K562 (cell line): Measurements from ENCODE around the gene KPNB1. TPM values are rescaled to one million over a fixed set of nuclear protein-coding genes. Genes with fewer than 3 reads are reported as not detected.

Experiments used
- ATF3 ChIP-seq, 2 experiments: fragments of 450-650 bp in 1 of 2; sonication (generic) in 1 of 2; formaldehyde crosslinking in 1 of 2; IDR thresholded peaks in 1 of 2; conservative IDR thresholded peaks in 1 of 2; 2 replicates each; pipeline versions ENCODE4 v1.6.1 to v1.8.1; 2016 to 2023; ENCODE audit warnings: mild to moderate bottlenecking in 2 of 2, moderate library complexity in 2 of 2, inconsistent platforms in 1 of 2, missing genetic modification reagents in 1 of 2
- EP300 ChIP-seq: IDR thresholded peaks from 2 replicates; pipeline ENCODE4 v1.6.1; 2012; ENCODE audit warnings: low read length, improper control_type of control experiment
- ETV6 ChIP-seq, 3 experiments: fragments of 150-350 bp in 1 of 3; sonication (generic) in 1 of 3; formaldehyde crosslinking in 1 of 3; IDR thresholded peaks; 2 replicates each; pipeline versions ENCODE4 v1.6.1 to v1.8.0; 2014 to 2022; ENCODE audit warnings: borderline replicate concordance in 2 of 3, low read depth in 2 of 3, antibody characterized with exemption in 1 of 3, low read length in 1 of 3, mild to moderate bottlenecking in 1 of 3, missing genetic modification reagents in 1 of 3
- PRDM10 ChIP-seq: fragments of 450-650 bp; IDR thresholded peaks from 2 replicates; pipeline ENCODE4 v1.6.1; 2018; ENCODE audit not compliant: partially characterized antibody
- SIN3A ChIP-seq, 2 experiments: fragments of 150-350 bp in 1 of 2; IDR thresholded peaks; 2 replicates each; pipeline ENCODE4 v1.6.1; 2011 to 2016; ENCODE audit warnings: borderline replicate concordance in 2 of 2, low read depth in 2 of 2, low read length in 2 of 2, mild to moderate bottlenecking in 2 of 2, moderate library complexity in 2 of 2; ENCODE audit not compliant: control insufficient read depth in 1 of 2
- SP1 ChIP-seq: sonication (generic); formaldehyde crosslinking; IDR thresholded peaks from 2 replicates; pipeline ENCODE4 v1.8.1; 2022; ENCODE audit warnings: mild to moderate bottlenecking, missing genetic modification reagents
- SPI1 ChIP-seq: IDR thresholded peaks from 2 replicates; pipeline ENCODE4 v1.6.1; 2011; ENCODE audit warnings: low read depth, low read length, control low read depth, borderline replicate concordance
- TEAD2 ChIP-seq: fragments of 450-650 bp; IDR thresholded peaks from 2 replicates; pipeline ENCODE4 v1.6.1; 2016; ENCODE audit warnings: missing genetic modification characterization, control low read depth, missing compliant biosample characterization
- TGIF2 ChIP-seq: sonication (generic); formaldehyde crosslinking; IDR thresholded peaks from 2 replicates; pipeline ENCODE4 v1.8.1; 2022; ENCODE audit warnings: mild to moderate bottlenecking, missing genetic modification reagents, moderate library complexity
- THRB ChIP-seq: fragments of 450-650 bp; formaldehyde crosslinking; conservative IDR thresholded peaks from 2 replicates; pipeline ENCODE4 v1.4.0; 2022; ENCODE audit warnings: mild to moderate bottlenecking, missing genetic modification characterization
- TRIM24 ChIP-seq, 2 experiments: fragments of 450-650 bp; IDR thresholded peaks; 2 replicates each; pipeline ENCODE4 v1.6.1; 2016
- ZBTB7A ChIP-seq: IDR thresholded peaks from 2 replicates; pipeline ENCODE4 v1.6.1; 2011; ENCODE audit warnings: low read depth, mild to moderate bottlenecking, low read length, moderate library complexity, borderline replicate concordance; ENCODE audit not compliant: control insufficient read depth
- ZEB2 ChIP-seq: fragments of 450-650 bp; IDR thresholded peaks from 2 replicates; pipeline ENCODE4 v1.6.1; 2016
- ZKSCAN1 ChIP-seq: fragments of 150-350 bp; IDR thresholded peaks from 2 replicates; pipeline ENCODE4 v1.6.1; 2016; ENCODE audit warnings: low read depth, low read length
- ZNF134 ChIP-seq: fragments of 250-450 bp; sonication (Bioruptor Pico); conservative IDR thresholded peaks from 2 replicates; pipeline ENCODE4 v1.4.0; 2020
- ZNF212 ChIP-seq: fragments of 450-650 bp; formaldehyde crosslinking; IDR thresholded peaks from 2 replicates; pipeline ENCODE4 v1.4.0; 2020; ENCODE audit warnings: mild to moderate bottlenecking
- ZNF668 ChIP-seq: fragments of 250-450 bp; sonication (Bioruptor Pico); IDR thresholded peaks from 2 replicates; pipeline ENCODE4 v1.8.0; 2022; ENCODE audit warnings: mild to moderate bottlenecking, inconsistent platforms
- polyA plus RNA-seq, 8 experiments: library from polyadenylated mRNA; depleted of rRNA in 4 of 8; stranded (reverse) in 5 of 8; unstranded in 3 of 8; fragments of >200 nt; fragmentation: Nextera tagmentation in 2 of 8; fragmentation: Illumina TruSeq in 1 of 8; extraction: Ambion mirVana in 2 of 8; extraction: Trizol in 1 of 8; gene quantifications; 2 replicates each; pipeline versions ENCODE4 v1.2.1 to v1.2.3, GENCODE V29; 2011 to 2014; ENCODE audit warnings: inconsistent platforms in 1 of 8, missing spikeins in 1 of 8
- total RNA-seq, 7 experiments: library from RNA; depleted of rRNA in 6 of 7; stranded (reverse); fragments of >200 nt in 6 of 7; fragmentation: Illumina TruSeq in 2 of 7; extraction: Trizol in 2 of 7; gene quantifications; 2 replicates each; pipeline versions ENCODE4 v1.2.1 to v1.2.3, GENCODE V29; 2011 to 2021; ENCODE audit warnings: low replicate concordance in 1 of 7

KPNB1 gene
- total and polyA plus RNA-seq, 9 of the 15 experiments (the other 6 are each of a cell fraction or from before 2014, with no cell fraction given): 154 to 622 (median 354) TPM

GRCh38 chr17:47650525-47651522 is 1.1 kb downstream of the KPNB1 start (continued):
- peak; percentile 46 for TF ChIP-seq PRDM10
- TF ChIP-seq ATF3 (IDR thresholded peaks at IDR 0.05): no peak
- no peak for TF ChIP-seq ATF3 (CRISPR knock-in tag; conservative IDR thresholded peaks at IDR 0.05)
- TF ChIP-seq ZKSCAN1: no peak
- TF ChIP-seq TRIM24 (IDR thresholded peaks at IDR 0.05): no peak
- no peak for TF ChIP-seq ZNF212 (CRISPR knock-in tag)
- no peak for TF ChIP-seq TGIF2 (CRISPR knock-in tag)
- TF ChIP-seq ZNF668 (CRISPR knock-in tag): no peak
- TF ChIP-seq ZNF134 (CRISPR knock-in tag): no peak
- TF ChIP-seq SPI1: no peak
- TF ChIP-seq TEAD2: no peak
- no peak for TF ChIP-seq EP300
- TF ChIP-seq SP1 (CRISPR knock-in tag): 0 out of 2 replicates have a peak, but pooled peaks have one; percentile 47
- peak; percentile 74 to 90; a peak in 2 of 4 replicates for TF ChIP-seq SIN3A (IDR thresholded peaks at IDR 0.05; ENCODE audit: borderline replicate concordance in 2 of 2, control insufficient read depth in 1 of 2, low read depth in 2 of 2, low read length in 2 of 2)
- no peak for TF ChIP-seq ZBTB7A
- TF ChIP-seq ETV6 (IDR thresholded peaks at IDR 0.05; ENCODE audit: borderline replicate concordance in 1 of 2, low read depth in 2 of 2, low read length in 1 of 2): no peak
- no peak for TF ChIP-seq ETV6 (CRISPR knock-in tag; IDR thresholded peaks at IDR 0.05; ENCODE audit: borderline replicate concordance)
- no peak for TF ChIP-seq ZEB2
- no peak for TF ChIP-seq THRB (CRISPR knock-in tag)
